GM06990 (cell line): Measurements from ENCODE around the gene BTBD19.
"Not testable (repeated sequence)": the region's sequence is repeated elsewhere in the genome, so short reads cannot be mapped to it uniquely, and the experiment has no call there.

Experiments used
- DNase-seq: peaks from one replicate; pipeline ENCODE4 v3.0.0-alpha.2; 2011; ENCODE audit not compliant: insufficient read length; ENCODE audit errors: extremely low read depth
- H3K27me3 ChIP-seq: replicated peaks from 2 replicates; pipeline ENCODE4 v1.6.0; 2011; ENCODE audit warnings: low read length; ENCODE audit not compliant: control insufficient read depth, insufficient read depth
- H3K36me3 ChIP-seq: 2 replicates; pipeline ENCODE4 v1.5.1; 2011; ENCODE audit warnings: low read length; ENCODE audit not compliant: control insufficient read depth, insufficient read depth
- H3K4me3 ChIP-seq: replicated peaks from 2 replicates; pipeline ENCODE4 v1.5.1; 2011; ENCODE audit warnings: low read depth, mild to moderate bottlenecking, control low read depth, low read length
- CTCF ChIP-seq: IDR thresholded peaks from 2 replicates; pipeline ENCODE4 v1.5.1; 2011; ENCODE audit warnings: low read length, control low read depth, mild to moderate bottlenecking, inconsistent platforms; ENCODE audit not compliant: insufficient read depth, poor library complexity, severe bottlenecking

Gene BTBD19

GRCh38 chr1:44806704-44807363 lies 1.5 kb upstream of the BTBD19 start, which contains the start of gene DYNLT4:
DYNLT4 (minus strand) TSS chr1:44807351; CDS start chr1:44806668, 683 bp downstream.
- Histone ChIP-seq H3K27me3 (no peaks in the 10 kb centered on the region), H3K4me3 (no peak within 1 kb of the TSS), H3K36me3 (peaks cover 30% of the 10 kb centered on the region)
- TF ChIP-seq CTCF = no peak
- no peak for DNase-seq

- no peak for TF ChIP-seq CTCF
- Histone ChIP-seq H3K27me3 (no peaks in the 10 kb centered on the region), H3K4me3 (no peak overlapping the region), H3K36me3 (peaks cover 28% of the 10 kb centered on the region)
- DNase-seq = peak; percentile 79
Measured at GRCh38 chr1:44807364-44808062, 810 bp upstream of the BTBD19 start.

GRCh38 chr1:44808938-44809917 lies 905 bp downstream of the BTBD19 start:
- TF ChIP-seq CTCF = no peak
- H3K27me3 ChIP-seq = no peaks in the 10 kb centered on the region
- H3K4me3 ChIP-seq = no peak overlapping the region
- H3K36me3 ChIP-seq = peaks cover 14% of the 10 kb centered on the region
- DNase-seq = peak; percentile 76

GRCh38 chr1:44810101-44810761 lies 1.9 kb downstream of the BTBD19 start:
- H3K4me3 ChIP-seq = no peak overlapping the region

GRCh38 chr1:44810762-44811105 lies 2.4 kb downstream of the BTBD19 start:
- not testable (repeated sequence) for H3K36me3 ChIP-seq

More at GRCh38 chr1:44810101-44810761, 1.9 kb downstream of the BTBD19 start:
- no peaks in the 10 kb centered on the region for H3K27me3 ChIP-seq
- no peak for DNase-seq
- no peak for TF ChIP-seq CTCF
- H3K36me3 ChIP-seq = peaks cover 9% of the 10 kb centered on the region

More at GRCh38 chr1:44810762-44811105, 2.4 kb downstream of the BTBD19 start:
- H3K27me3 ChIP-seq, DNase-seq, H3K4me3 ChIP-seq: not testable (repeated sequence)
